Gastroesophageal sphincter (tissue), 4 donors: Measurements from ENCODE around the gene KAZALD1. TPM values are rescaled to one million over a fixed set of nuclear protein-coding genes. Genes with fewer than 3 reads are reported as not detected.
A peak's percentile ranks its signal among the peaks of the same experiment; 100 is the strongest.

ENCODE experiments used
- ATAC-seq: fragments of 150-250 bp; one replicate; pipeline ENCODE4 v1.9.1; 2016; ENCODE audit warnings: mild to moderate bottlenecking, moderate library complexity
- H3K27ac ChIP-seq, 4 donors: fragments of 200-600 bp; sonication (generic) in 3 of 4; 1 replicate in 3 of 4; 2 replicates in 1 of 4; pipeline ENCODE4 v1.5.1; 2016 to 2019
- H3K27me3 ChIP-seq: fragments of 200-600 bp; sonication (generic); one replicate; pipeline ENCODE4 v1.5.1; 2019
- H3K36me3 ChIP-seq, 2 donors: fragments of 200-600 bp; sonication (generic); one replicate each; pipeline ENCODE4 v1.5.1; 2019; ENCODE audit warnings: control low read depth in 1 of 2
- H3K4me1 ChIP-seq, 3 donors: fragments of 200-600 bp; sonication (generic); 1 replicate in 2 of 3; 2 replicates in 1 of 3; pipeline ENCODE4 v1.5.1; 2016 to 2019; ENCODE audit warnings: control low read depth in 2 of 3
- H3K4me3 ChIP-seq, 2 donors: fragments of 200-600 bp; sonication (generic); one replicate each; pipeline ENCODE4 v1.5.1; 2019; ENCODE audit warnings: mild to moderate bottlenecking in 1 of 2, moderate library complexity in 1 of 2
- H3K9me3 ChIP-seq, 3 donors: fragments of 200-600 bp; sonication (generic); one replicate each; pipeline ENCODE4 v1.5.1; 2017 to 2019; ENCODE audit warnings: control low read depth in 2 of 3
- EP300 ChIP-seq: sonication (generic); formaldehyde crosslinking; IDR thresholded peaks from one replicate; pipeline ENCODE4 v1.6.1; 2017; ENCODE audit warnings: antibody characterized with exemption, mild to moderate bottlenecking
- POLR2A ChIP-seq, 2 donors: fragments of 450-650 bp; IDR thresholded peaks; one replicate each; pipeline ENCODE4 v1.6.1; 2017; ENCODE audit warnings: antibody characterized with exemption in 2 of 2, mild to moderate bottlenecking in 2 of 2, moderate library complexity in 1 of 2
- POLR2AphosphoS5 ChIP-seq: sonication (generic); formaldehyde crosslinking; IDR thresholded peaks from one replicate; pipeline ENCODE4 v1.6.1; 2017; ENCODE audit warnings: antibody characterized with exemption
- WGBS, 2 donors: methylation state at CpG; one replicate each; pipeline ENCODE4 v1.1.5; 2018; ENCODE audit warnings: low coverage in 1 of 2; 5-methylcytosine and 5-hydroxymethylcytosine counted together
- total RNA-seq, 4 donors: library from RNA; depleted of rRNA; stranded (reverse); fragments of >200 nt; gene quantifications; one replicate each; pipeline ENCODE4 v1.1.0, GENCODE V29; 2016
- TF ChIP-seq, protein P1 (sequence below), 4 experiments: fragments of 200-600 bp in 2 of 4; fragments of 450-650 bp in 2 of 4; sonication (generic) in 1 of 4; IDR thresholded peaks; one replicate each; pipeline ENCODE4 v1.5.1; 2017 to 2019; ENCODE audit warnings: antibody characterized with exemption in 4 of 4, mild to moderate bottlenecking in 2 of 4, moderate library complexity in 2 of 4

The KAZALD1 gene
- total RNA-seq, 4 donors from 2014 or later, result 0.45 to 12.5 (median 2.2) TPM

DNA sequence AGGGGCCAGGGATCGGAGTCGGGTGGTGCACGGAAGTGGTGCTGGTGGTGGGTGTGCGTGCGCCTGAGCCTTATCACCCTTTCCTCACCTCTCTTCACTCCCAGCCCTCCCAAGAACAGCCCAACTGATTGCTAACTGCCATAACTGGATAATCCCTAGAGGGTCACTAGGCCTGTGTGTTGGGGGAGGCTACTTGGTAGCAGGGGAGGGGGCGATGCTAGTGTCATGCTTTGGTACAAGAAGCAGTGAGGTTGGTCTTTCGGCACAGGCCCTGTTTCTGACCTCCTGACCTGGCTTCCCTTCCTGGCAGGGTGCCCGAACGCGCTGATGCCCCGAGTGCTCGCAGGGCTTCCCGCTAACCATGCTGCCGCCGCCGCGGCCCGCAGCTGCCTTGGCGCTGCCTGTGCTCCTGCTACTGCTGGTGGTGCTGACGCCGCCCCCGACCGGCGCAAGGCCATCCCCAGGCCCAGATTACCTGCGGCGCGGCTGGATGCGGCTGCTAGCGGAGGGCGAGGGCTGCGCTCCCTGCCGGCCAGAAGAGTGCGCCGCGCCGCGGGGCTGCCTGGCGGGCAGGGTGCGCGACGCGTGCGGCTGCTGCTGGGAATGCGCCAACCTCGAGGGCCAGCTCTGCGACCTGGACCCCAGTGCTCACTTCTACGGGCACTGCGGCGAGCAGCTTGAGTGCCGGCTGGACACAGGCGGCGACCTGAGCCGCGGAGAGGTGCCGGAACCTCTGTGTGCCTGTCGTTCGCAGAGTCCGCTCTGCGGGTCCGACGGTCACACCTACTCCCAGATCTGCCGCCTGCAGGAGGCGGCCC, 652 bp downstream of the KAZALD1 start:
- Histone ChIP-seq H3K9me3 (no peaks in the 10 kb centered on the region), H3K27me3 (peaks cover 55% of the 10 kb centered on the region), H3K27ac (peak overlapping the region in 3 of 4 donors; percentile 91 to 95 (median 92)), H3K4me1 (peaks cover 0 to 66% (median 37%) of the 10 kb centered on the region in 3 donors), H3K4me3 (peak overlapping the region; percentile 9 to 64), H3K36me3 (no peaks in the 10 kb centered on the region)
- 12% methylated on average over 5 of the region's 63 CpGs; no CpG with 5 or more reads in 1 of the 2 donors for WGBS, 2 donors
- no peak for ATAC-seq
- TF ChIP-seq, protein P1, sequence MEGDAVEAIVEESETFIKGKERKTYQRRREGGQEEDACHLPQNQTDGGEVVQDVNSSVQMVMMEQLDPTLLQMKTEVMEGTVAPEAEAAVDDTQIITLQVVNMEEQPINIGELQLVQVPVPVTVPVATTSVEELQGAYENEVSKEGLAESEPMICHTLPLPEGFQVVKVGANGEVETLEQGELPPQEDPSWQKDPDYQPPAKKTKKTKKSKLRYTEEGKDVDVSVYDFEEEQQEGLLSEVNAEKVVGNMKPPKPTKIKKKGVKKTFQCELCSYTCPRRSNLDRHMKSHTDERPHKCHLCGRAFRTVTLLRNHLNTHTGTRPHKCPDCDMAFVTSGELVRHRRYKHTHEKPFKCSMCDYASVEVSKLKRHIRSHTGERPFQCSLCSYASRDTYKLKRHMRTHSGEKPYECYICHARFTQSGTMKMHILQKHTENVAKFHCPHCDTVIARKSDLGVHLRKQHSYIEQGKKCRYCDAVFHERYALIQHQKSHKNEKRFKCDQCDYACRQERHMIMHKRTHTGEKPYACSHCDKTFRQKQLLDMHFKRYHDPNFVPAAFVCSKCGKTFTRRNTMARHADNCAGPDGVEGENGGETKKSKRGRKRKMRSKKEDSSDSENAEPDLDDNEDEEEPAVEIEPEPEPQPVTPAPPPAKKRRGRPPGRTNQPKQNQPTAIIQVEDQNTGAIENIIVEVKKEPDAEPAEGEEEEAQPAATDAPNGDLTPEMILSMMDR (IDR thresholded peaks at IDR 0.05), result peak in 3 of 4 experiments; percentile 51 to 75 (median 53)
- TF ChIP-seq POLR2AphosphoS5, result no peak

DNA sequence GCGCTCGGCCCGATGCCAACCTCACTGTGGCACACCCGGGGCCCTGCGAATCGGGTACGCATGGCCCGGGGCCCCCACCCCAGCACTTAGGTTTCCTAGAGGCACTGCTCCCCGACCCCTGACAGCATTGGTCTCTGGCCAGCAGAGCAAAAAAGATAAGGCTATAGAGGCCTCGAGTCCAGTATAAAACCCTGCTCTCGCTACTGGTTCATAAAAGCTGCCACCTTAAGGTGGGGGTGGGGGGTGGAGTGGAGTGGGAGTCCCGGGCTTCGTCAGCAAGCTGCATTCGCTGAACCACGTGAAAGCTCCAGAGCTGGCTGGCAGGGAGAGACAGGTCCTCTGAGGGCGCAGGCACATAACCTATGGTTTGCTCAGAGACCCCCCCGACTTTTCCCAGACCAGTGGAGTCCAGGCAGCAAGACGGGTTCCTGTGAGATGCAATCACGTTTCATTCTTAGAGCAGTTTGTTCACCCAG, 1.3 kb downstream of the KAZALD1 start:
- peak overlapping the region in 1 of 2 donors; percentile 64 for H3K4me3 ChIP-seq
- H3K27me3 ChIP-seq, result peaks cover 59% of the 10 kb centered on the region
- no peak overlapping the region for H3K27ac ChIP-seq
- H3K9me3 ChIP-seq, result no peaks in the 10 kb centered on the region
- ATAC-seq, result no peak
- no peaks in the 10 kb centered on the region for H3K36me3 ChIP-seq
- peaks cover 0 to 71% (median 37%) of the 10 kb centered on the region in 3 donors for H3K4me1 ChIP-seq
- TF ChIP-seq, protein P1 (IDR thresholded peaks at IDR 0.05), result no peak
- TF ChIP-seq POLR2AphosphoS5, result no peak
- no peak for TF ChIP-seq EP300
- TF ChIP-seq POLR2A (IDR thresholded peaks at IDR 0.05), result no peak
- WGBS, 2 donors, result 10 to 26% methylated on average over 2 to 8 of the region's 19 CpGs

DNA sequence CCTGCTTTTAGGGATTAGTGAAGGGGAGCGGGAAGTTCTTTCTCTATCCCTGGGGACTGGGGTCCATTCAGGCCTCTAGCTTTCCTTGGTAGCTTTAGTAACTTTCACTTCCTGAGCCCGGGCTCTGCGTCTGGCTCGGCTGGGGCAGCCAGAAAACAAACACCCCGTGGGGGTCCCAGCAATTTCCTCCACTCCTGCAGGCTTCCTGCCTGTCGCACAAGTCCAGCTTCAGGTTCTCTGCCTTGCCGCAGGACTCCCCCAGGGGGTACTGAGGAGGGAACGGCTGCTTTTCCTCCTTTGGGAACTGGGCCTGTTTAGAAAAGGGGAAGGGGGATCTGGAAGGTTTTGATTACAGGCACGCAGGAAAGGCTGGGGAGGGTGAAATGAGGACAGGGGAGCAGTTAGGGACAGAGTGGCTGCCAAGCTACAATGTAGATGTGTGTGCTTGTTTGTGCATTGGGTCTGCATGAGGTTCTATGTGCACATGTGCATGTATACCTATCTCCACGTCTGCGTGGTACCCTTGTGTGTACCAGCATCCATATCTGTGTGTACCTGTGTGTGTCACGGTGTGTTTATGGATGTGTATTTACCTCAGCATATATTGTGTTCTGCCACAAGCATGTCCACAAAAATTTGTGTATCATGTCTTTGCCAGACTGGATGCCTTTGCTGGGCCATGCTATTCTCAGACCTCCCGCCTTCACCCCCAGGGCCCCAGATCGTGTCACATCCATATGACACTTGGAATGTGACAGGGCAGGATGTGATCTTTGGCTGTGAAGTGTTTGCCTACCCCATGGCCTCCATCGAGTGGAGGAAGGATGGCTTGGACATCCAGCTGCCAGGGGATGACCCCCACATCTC, 2.0 kb downstream of the KAZALD1 start:
- peaks cover 0 to 71% (median 37%) of the 10 kb centered on the region in 3 donors for H3K4me1 ChIP-seq
- 87% methylated on average over 4 to 5 of the region's 15 CpGs for WGBS, 2 donors

DNA sequence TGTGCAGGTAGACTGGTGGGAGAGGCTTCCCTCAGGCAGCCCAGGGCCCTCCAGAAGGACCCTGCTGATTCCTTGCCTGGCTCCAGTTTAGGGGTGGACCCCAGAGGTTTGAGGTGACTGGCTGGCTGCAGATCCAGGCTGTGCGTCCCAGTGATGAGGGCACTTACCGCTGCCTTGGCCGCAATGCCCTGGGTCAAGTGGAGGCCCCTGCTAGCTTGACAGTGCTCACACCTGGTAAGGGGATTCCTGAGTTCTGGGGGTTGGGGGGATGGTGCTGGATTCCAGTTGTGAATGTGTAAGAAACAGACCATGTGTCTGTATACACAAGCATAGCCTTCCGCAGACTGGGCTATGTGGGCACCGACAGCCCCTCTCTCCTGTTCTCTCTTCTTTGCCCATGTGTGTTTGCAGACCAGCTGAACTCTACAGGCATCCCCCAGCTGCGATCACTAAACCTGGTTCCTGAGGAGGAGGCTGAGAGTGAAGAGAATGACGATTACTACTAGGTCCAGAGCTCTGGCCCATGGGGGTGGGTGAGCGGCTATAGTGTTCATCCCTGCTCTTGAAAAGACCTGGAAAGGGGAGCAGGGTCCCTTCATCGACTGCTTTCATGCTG, 2.7 kb downstream of the KAZALD1 start:
- Histone ChIP-seq H3K27me3 (peaks cover 59% of the 10 kb centered on the region), H3K4me3 (no peak overlapping the region), H3K9me3 (no peaks in the 10 kb centered on the region), H3K27ac (no peak overlapping the region), H3K36me3 (no peaks in the 10 kb centered on the region), H3K4me1 (peaks cover 0 to 71% (median 37%) of the 10 kb centered on the region in 3 donors)
- TF ChIP-seq POLR2AphosphoS5 (no peak), POLR2A (IDR thresholded peaks at IDR 0.05) (no peak), EP300 (no peak)
- TF ChIP-seq, protein P1 (IDR thresholded peaks at IDR 0.05), result no peak
- 91% methylated on average over 5 of the region's 9 CpGs; no CpG with 5 or more reads in 1 of the 2 donors for WGBS, 2 donors
- ATAC-seq, result no peak

More for the DNA sequence above, 2.0 kb downstream of the KAZALD1 start:
- no peak overlapping the region for H3K4me3 ChIP-seq
- H3K36me3 ChIP-seq, result no peaks in the 10 kb centered on the region
- no peak for ATAC-seq
- peaks cover 59% of the 10 kb centered on the region for H3K27me3 ChIP-seq
- H3K27ac ChIP-seq, result no peak overlapping the region
- TF ChIP-seq EP300 (no peak), POLR2A (IDR thresholded peaks at IDR 0.05) (no peak), POLR2AphosphoS5 (no peak)
- TF ChIP-seq, protein P1 (IDR thresholded peaks at IDR 0.05), result no peak
- H3K9me3 ChIP-seq, result no peaks in the 10 kb centered on the region
